Stomach (tissue), 19 donors: ENCODE data around the gene PIAS2. TPM values are rescaled to one million over a fixed set of nuclear protein-coding genes. Genes with fewer than 3 reads are reported as not detected.
"Not testable (repeated sequence)": the region's sequence is repeated elsewhere in the genome, so short reads cannot be mapped to it uniquely, and the experiment has no call there.

Source experiments
- DNase-seq, 2 donors: peaks; one replicate each; pipeline versions ENCODE4 v3.0.0 to v3.0.0-alpha.2; 2013 to 2019
- H3K27ac ChIP-seq, 5 donors: fragments of 200-600 bp in 4 of 5; sonication (generic) in 4 of 5; one replicate each; pipeline ENCODE4 v1.5.1; 2013 to 2019; ENCODE audit warnings: mild to moderate bottlenecking in 1 of 5, moderate library complexity in 1 of 5
- H3K27me3 ChIP-seq, 3 donors: fragments of 200-600 bp; sonication (generic); one replicate each; pipeline ENCODE4 v1.5.1; 2017 to 2019; ENCODE audit warnings: mixed run types in 1 of 3
- H3K36me3 ChIP-seq, 4 donors: fragments of 200-600 bp; sonication (generic); 1 replicate in 3 of 4; 2 replicates in 1 of 4; pipeline ENCODE4 v1.5.1; 2016 to 2019
- H3K4me1 ChIP-seq, 4 donors: fragments of 200-600 bp; sonication (generic); one replicate each; pipeline ENCODE4 v1.5.1; 2016 to 2019
- H3K4me3 ChIP-seq, 4 donors: fragments of 200-600 bp; sonication (generic) in 3 of 4; one replicate each; pipeline ENCODE4 v1.5.1; 2016 to 2019; ENCODE audit warnings: mild to moderate bottlenecking in 1 of 4
- H3K9me3 ChIP-seq, 4 donors: fragments of 200-600 bp; sonication (generic); one replicate each; pipeline ENCODE4 v1.5.1; 2016 to 2019
- CTCF ChIP-seq, 7 experiments: fragments of 450-650 bp in 4 of 7; fragments of 200-600 bp in 3 of 7; sonication (generic) in 3 of 7; IDR thresholded peaks; one replicate each; pipeline ENCODE4 v1.5.1; 2016 to 2019; ENCODE audit warnings: antibody characterized with exemption in 7 of 7, control low read depth in 2 of 7, mild to moderate bottlenecking in 1 of 7
- EP300 ChIP-seq: sonication (generic); formaldehyde crosslinking; IDR thresholded peaks from one replicate; pipeline ENCODE4 v1.6.1; 2017; ENCODE audit warnings: antibody characterized with exemption
- POLR2A ChIP-seq, 4 donors: fragments of 450-650 bp; IDR thresholded peaks; one replicate each; pipeline ENCODE4 v1.6.1; 2016; ENCODE audit warnings: antibody characterized with exemption in 4 of 4, control low read depth in 2 of 4, mild to moderate bottlenecking in 1 of 4, moderate library complexity in 1 of 4
- POLR2AphosphoS5 ChIP-seq, 3 donors: sonication (generic); formaldehyde crosslinking; IDR thresholded peaks; one replicate each; pipeline ENCODE4 v1.6.1; 2016; ENCODE audit warnings: antibody characterized with exemption in 3 of 3
- WGBS, 5 donors: extraction: QIAGEN DNeasy Blood & Tissue Kit in 3 of 5; methylation state at CpG; one replicate each; pipeline versions ENCODE4 v1.1.5 to v1.1.7; 2013 to 2018; 5-methylcytosine and 5-hydroxymethylcytosine counted together
- intact Hi-C: fragments of 100-400 bp; cut with DNase I; formaldehyde crosslinking; loops from one replicate; pipeline ENCODE4 v1.15.1; 2023; ENCODE audit warnings: low total_unique reads
- long read RNA-seq, 10 donors: transcript quantifications; one replicate each; lab custom pipeline, GENCODE V29; 2026
- polyA plus RNA-seq, 3 donors: library from polyadenylated mRNA; stranded (reverse); fragments of 200-250 nt; gene quantifications; one replicate each; pipeline ENCODE4 v1.2.3, GENCODE V29; 2013
- total RNA-seq, 5 donors: library from RNA; depleted of rRNA; stranded (reverse); fragments of >200 nt; gene quantifications; one replicate each; pipeline versions ENCODE4 v1.1.0 to v1.2.3, GENCODE V29; 2014 to 2016
- donor health status: healthy with polysubstance abuse.
- donor health status: Bipolar disorder and iron deficiency.
- donor health status: healthy.

PIAS2 gene
- total RNA-seq (10 to 100 TPM; 18.2 to 83.4 (median 58.5) TPM), polyA plus RNA-seq (1 to 10 TPM; 3.4 to 5.2 (median 4.6) TPM)
- long read RNA-seq, donor 1, partial matches to known transcripts = 0 of 1 reads
- long read RNA-seq, donor 1, other reads (novel, unspliced or antisense) = 0 of 1 reads
- long read RNA-seq, donor 2, full-length matches to known transcripts = 2 of 2 reads
- long read RNA-seq, donor 2, partial matches to known transcripts = 0 of 2 reads
- long read RNA-seq, donor 2, other reads (novel, unspliced or antisense) = 0 of 2 reads
- long read RNA-seq, donor 3 = 0 reads
- long read RNA-seq, donor 4, full-length matches to known transcripts = 1 of 1 reads
- long read RNA-seq, donor 4, partial matches to known transcripts = 0 of 1 reads
- long read RNA-seq, donor 4, other reads (novel, unspliced or antisense) = 0 of 1 reads
- long read RNA-seq, donor 5 = 0 reads
- long read RNA-seq, donor 6, full-length matches to known transcripts = 1 of 1 reads
- long read RNA-seq, donor 6, partial matches to known transcripts = 0 of 1 reads
- long read RNA-seq, donor 6, other reads (novel, unspliced or antisense) = 0 of 1 reads
- long read RNA-seq, donor 7, full-length matches to known transcripts = 1 of 1 reads
- long read RNA-seq, donor 7, partial matches to known transcripts = 0 of 1 reads
- long read RNA-seq, donor 7, other reads (novel, unspliced or antisense) = 0 of 1 reads
- long read RNA-seq, donor 8 = 0 reads
- long read RNA-seq, donor 9, full-length matches to known transcripts = 2 of 2 reads
- long read RNA-seq, donor 9, partial matches to known transcripts = 0 of 2 reads
- long read RNA-seq, donor 9, other reads (novel, unspliced or antisense) = 0 of 2 reads
- long read RNA-seq, donor 10, full-length matches to known transcripts = 1 of 1 reads
- long read RNA-seq, donor 10, partial matches to known transcripts = 0 of 1 reads
- long read RNA-seq, donor 10, other reads (novel, unspliced or antisense) = 0 of 1 reads

- Histone ChIP-seq H3K4me1 (peaks cover 4 to 51% (median 24%) of the 10 kb centered on the region in 4 donors), H3K27me3 (no peaks in the 10 kb centered on the region), H3K27ac (peak within 1 kb of the TSS; percentile 82 to 94 (median 91)), H3K4me3 (peak within 1 kb of the TSS; percentile 70 to 84 (median 76)), H3K9me3 (no peaks in the 10 kb centered on the region), H3K36me3 (no peaks in the 10 kb centered on the region)
- 0 to 1% (median 0%) methylated on average over 30 to 107 of the region's 107 CpGs for WGBS, 5 donors
- intact Hi-C loops = no loop called here
- TF ChIP-seq POLR2AphosphoS5 (IDR thresholded peaks at IDR 0.05) = peak; percentile 20 to 76 (median 75)
- TF ChIP-seq POLR2A (IDR thresholded peaks at IDR 0.05) = no peak
- peak in 1 of 7 experiments; percentile 21 for TF ChIP-seq CTCF (IDR thresholded peaks at IDR 0.05)
- no peak for TF ChIP-seq EP300
- DNase-seq = peak; percentile 85 to 94
These were observed at the start of gene PIAS2, which contains the start of gene KATNAL2 for GRCh38 chr18:46917108-46917802. Gene PIAS2, minus strand, starts transcription at chr18:46917507. Its CDS starts 162 bp downstream, at chr18:46917345. Gene KATNAL2, plus strand, starts transcription at chr18:46917602. Its CDS starts 29,271 bp downstream, at chr18:46946873.

- H3K36me3 ChIP-seq, intact Hi-C loops, H3K27me3 ChIP-seq, H3K4me3 ChIP-seq, H3K27ac ChIP-seq, H3K4me1 ChIP-seq, DNase-seq: not testable (repeated sequence)
- H3K9me3 ChIP-seq = peaks cover 0 to 19% (median 0%) of the 10 kb centered on the region in 4 donors
- 89% methylated on average over 3 of the region's 10 CpGs; no CpG with 5 or more reads in 4 of the 5 donors for WGBS, 5 donors
These were observed 49.0 kb upstream of the PIAS2 start for GRCh38 chr18:46966266-46966665.

GRCh38 chr18:46964579-46965293 lies 47.4 kb upstream of the PIAS2 start:
- DNase-seq = not testable (repeated sequence)
- WGBS, 5 donors = 89 to 93% (median 91%) methylated on average over 8 of the region's 31 CpGs; no CpG with 5 or more reads in 1 of the 5 donors

GRCh38 chr18:46963656-46964578 lies 46.6 kb upstream of the PIAS2 start:
- H3K27ac ChIP-seq, H3K4me1 ChIP-seq, H3K36me3 ChIP-seq, H3K4me3 ChIP-seq, DNase-seq, H3K27me3 ChIP-seq, intact Hi-C loops: not testable (repeated sequence)
- WGBS, 5 donors = 95% methylated on average over 5 of the region's 79 CpGs; no CpG with 5 or more reads in 4 of the 5 donors
- H3K9me3 ChIP-seq = peaks cover 0 to 30% (median 0%) of the 10 kb centered on the region in 4 donors

More at GRCh38 chr18:46964579-46965293, 47.4 kb upstream of the PIAS2 start:
- H3K4me1 ChIP-seq, H3K36me3 ChIP-seq, intact Hi-C loops, H3K27ac ChIP-seq, H3K4me3 ChIP-seq, H3K27me3 ChIP-seq: not testable (repeated sequence)
- peaks cover 0 to 30% (median 0%) of the 10 kb centered on the region in 4 donors for H3K9me3 ChIP-seq
